Fibroblast of lung (primary cell): Measurements from ENCODE around the gene UBL4B. TPM values are rescaled to one million over a fixed set of nuclear protein-coding genes. Genes with fewer than 3 reads are reported as not detected.

Experiments used
- DNase-seq, 2 donors: peaks; one replicate each; pipeline versions ENCODE4 v3.0.0 to v3.0.0-alpha.2; 2010; ENCODE audit warnings: low read depth in 2 of 2
- H2AFZ ChIP-seq: 2 replicates; pipeline ENCODE4 v1.5.1; 2012; ENCODE audit warnings: low read length, control low read depth, inconsistent platforms
- H3K27ac ChIP-seq: 2 replicates; pipeline ENCODE4 v1.5.1; 2011; ENCODE audit warnings: low read length, control low read depth; ENCODE audit not compliant: insufficient read depth
- H3K27me3 ChIP-seq: 2 replicates; pipeline ENCODE4 v1.5.1; 2011; ENCODE audit warnings: mild to moderate bottlenecking, low read length; ENCODE audit not compliant: control insufficient read depth, insufficient read depth
- H3K36me3 ChIP-seq: 2 replicates; pipeline ENCODE4 v1.5.1; 2011; ENCODE audit warnings: low read length; ENCODE audit not compliant: control insufficient read depth, insufficient read depth
- H3K4me1 ChIP-seq: 2 replicates; pipeline ENCODE4 v1.5.1; 2011; ENCODE audit warnings: low read length; ENCODE audit not compliant: control insufficient read depth, insufficient read depth; ENCODE audit errors: extremely low read depth
- H3K4me2 ChIP-seq: 2 replicates; pipeline ENCODE4 v1.5.1; 2011; ENCODE audit warnings: low read length, control low read depth; ENCODE audit not compliant: insufficient read depth; ENCODE audit errors: extremely low read depth
- H3K4me3 ChIP-seq, 4 experiments: fragments of 200-600 bp in 1 of 4; sonication (generic) in 1 of 4; replicated peaks in 1 of 4; 2 replicates each; pipeline ENCODE4 v1.5.1; 2011 to 2016; ENCODE audit warnings: low read length in 4 of 4, low read depth in 3 of 4, mild to moderate bottlenecking in 3 of 4, control low read depth in 2 of 4, inconsistent platforms in 1 of 4, mixed read lengths in 1 of 4; ENCODE audit not compliant: insufficient read depth in 1 of 4; ENCODE audit errors: control extremely low read depth in 1 of 4
- H3K79me2 ChIP-seq: 2 replicates; pipeline ENCODE4 v1.5.1; 2012; ENCODE audit warnings: mild to moderate bottlenecking, low read length, inconsistent platforms; ENCODE audit not compliant: control insufficient read depth, insufficient read depth
- H3K9ac ChIP-seq: 2 replicates; pipeline ENCODE4 v1.5.1; 2011; ENCODE audit warnings: mild to moderate bottlenecking, low read length, control low read depth; ENCODE audit not compliant: insufficient read depth
- H3K9me3 ChIP-seq: 2 replicates; pipeline ENCODE4 v1.5.1; 2012; ENCODE audit warnings: low read depth, low read length; ENCODE audit not compliant: control insufficient read depth, insufficient read depth
- H4K20me1 ChIP-seq: 2 replicates; pipeline ENCODE4 v1.5.1; 2011; ENCODE audit warnings: low read length; ENCODE audit not compliant: control insufficient read depth, insufficient read depth; ENCODE audit errors: extremely low read depth
- CTCF ChIP-seq, 2 donors: IDR thresholded peaks in 1 of 2; conservative IDR thresholded peaks in 1 of 2; 1 replicate in 1 of 2; 2 replicates in 1 of 2; pipeline ENCODE4 v1.5.1; 2011 to 2012; ENCODE audit warnings: low read length in 2 of 2, control low read depth in 1 of 2, inconsistent platforms in 1 of 2, low read depth in 1 of 2, mild to moderate bottlenecking in 1 of 2
- EZH2 ChIP-seq: IDR thresholded peaks from 2 replicates; pipeline ENCODE4 v1.5.1; 2012; ENCODE audit warnings: low read length, control low read depth, mild to moderate bottlenecking; ENCODE audit errors: missing control alignments
- polyA plus RNA-seq, 2 donors: library from polyadenylated mRNA; depleted of rRNA in 1 of 2; stranded (reverse) in 1 of 2; unstranded in 1 of 2; fragments of >200 nt; gene quantifications; 2 replicates each; pipeline ENCODE4 v1.2.1, GENCODE V29; 2011 to 2012; ENCODE audit warnings: missing spikeins in 1 of 2
- total RNA-seq: library from RNA; depleted of rRNA; stranded (reverse); fragments of >200 nt; gene quantifications from 2 replicates; pipeline ENCODE4 v1.2.1, GENCODE V29; 2014

UBL4B gene
- total and polyA plus RNA-seq, 2 donors (not counting 1 experiment from before 2014, with no cell fraction given): not detected

DNA sequence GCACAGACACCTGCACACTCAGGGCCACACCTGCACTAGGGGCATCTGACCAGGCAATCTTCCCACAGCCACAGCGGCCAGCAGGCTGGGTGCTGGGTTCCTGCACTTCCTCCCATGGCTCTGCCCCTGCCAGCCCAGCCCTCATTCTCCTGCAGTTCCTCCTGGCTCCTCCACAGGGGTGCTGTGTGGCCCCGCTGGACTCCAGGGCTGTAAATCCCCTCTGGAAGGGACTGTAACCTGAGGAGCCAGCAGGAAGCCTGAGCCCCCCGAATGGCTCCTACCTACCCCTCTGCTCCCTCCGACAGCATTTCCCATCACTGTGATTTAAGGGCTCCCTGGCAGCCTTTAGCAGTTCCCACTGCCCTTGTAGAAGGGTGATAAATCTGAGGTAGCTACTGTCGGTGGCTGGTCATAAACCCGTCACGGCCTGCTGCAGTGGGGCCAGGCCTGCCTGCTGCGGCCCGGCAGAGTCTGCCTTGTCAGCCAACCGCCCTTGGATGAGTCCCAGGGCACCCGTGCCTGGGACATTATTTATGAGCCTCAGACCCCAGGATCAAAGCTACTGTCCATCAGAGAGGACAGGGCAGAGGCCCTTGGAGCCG is 8.8 kb downstream of the UBL4B start:
- TF ChIP-seq EZH2 (no peak), CTCF (conservative IDR thresholded peaks at IDR 0.05 in 1 of 2, IDR thresholded peaks at IDR 0.05 in 1 of 2; ENCODE audit: low read depth in 1 of 2, low read length in 2 of 2) (no peak)
- no peak for DNase-seq

DNA sequence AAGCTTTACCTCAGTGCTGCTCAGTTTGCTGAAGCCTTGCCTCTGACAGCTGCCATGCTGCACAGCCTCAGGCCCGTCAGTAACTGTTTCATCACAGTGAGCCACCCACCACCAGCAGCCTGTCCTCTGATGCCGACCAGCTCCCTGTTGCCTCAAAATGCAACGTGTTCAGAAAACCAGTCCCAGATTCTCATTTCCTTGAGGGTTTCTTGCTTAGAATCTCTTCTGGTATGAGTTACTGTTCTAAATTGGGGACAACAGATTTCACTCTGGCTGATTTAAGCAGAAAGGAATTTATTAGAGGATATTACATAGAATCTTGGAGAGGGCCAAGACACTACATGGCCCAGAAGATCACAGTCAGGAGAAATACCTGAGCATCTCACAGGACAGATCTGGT is 11.0 kb downstream of the UBL4B start:
- no peak overlapping the region for H3K27ac ChIP-seq
- no peaks in the 10 kb centered on the region for H4K20me1 ChIP-seq
- no peaks in the 10 kb centered on the region for H3K4me1 ChIP-seq
- H3K79me2 ChIP-seq: no peaks in the 10 kb centered on the region
- no peaks in the 10 kb centered on the region for H3K9me3 ChIP-seq
- H3K9ac ChIP-seq: no peak overlapping the region
- TF ChIP-seq CTCF (conservative IDR thresholded peaks at IDR 0.05 in 1 of 2, IDR thresholded peaks at IDR 0.05 in 1 of 2; ENCODE audit: low read depth in 1 of 2, low read length in 2 of 2) (no peak), EZH2 (no peak)
- no peak overlapping the region for H3K4me2 ChIP-seq
- no peak overlapping the region for H2AFZ ChIP-seq
- DNase-seq: peak in 1 of 2 donors; percentile 24
- no peak overlapping the region for H3K4me3 ChIP-seq
- H3K36me3 ChIP-seq: no peaks in the 10 kb centered on the region
- H3K27me3 ChIP-seq: peaks cover 5% of the 10 kb centered on the region

More for the DNA sequence above, 8.8 kb downstream of the UBL4B start:
- H2AFZ ChIP-seq: no peak overlapping the region
- no peaks in the 10 kb centered on the region for H3K9me3 ChIP-seq
- H3K4me3 ChIP-seq: no peak overlapping the region
- no peak overlapping the region for H3K4me2 ChIP-seq
- H3K27ac ChIP-seq: no peak overlapping the region
- H3K36me3 ChIP-seq: no peaks in the 10 kb centered on the region
- H4K20me1 ChIP-seq: no peaks in the 10 kb centered on the region
- H3K4me1 ChIP-seq: no peaks in the 10 kb centered on the region
- H3K9ac ChIP-seq: no peak overlapping the region
- peaks cover 2% of the 10 kb centered on the region for H3K27me3 ChIP-seq
- no peaks in the 10 kb centered on the region for H3K79me2 ChIP-seq

GRCh38 chr1:110125810-110126209 is 13.6 kb downstream of the UBL4B start:
- H3K36me3 ChIP-seq: no peaks in the 10 kb centered on the region
- no peak overlapping the region for H3K27ac ChIP-seq
- no peak overlapping the region for H3K9ac ChIP-seq
- TF ChIP-seq CTCF (conservative IDR thresholded peaks at IDR 0.05 in 1 of 2, IDR thresholded peaks at IDR 0.05 in 1 of 2; ENCODE audit: low read depth in 1 of 2, low read length in 2 of 2) (no peak), EZH2 (no peak)
- no peak overlapping the region for H3K4me2 ChIP-seq
- H3K4me3 ChIP-seq: no peak overlapping the region
- H3K79me2 ChIP-seq: no peaks in the 10 kb centered on the region
- H4K20me1 ChIP-seq: no peaks in the 10 kb centered on the region
- no peak for DNase-seq
- H2AFZ ChIP-seq: no peak overlapping the region
- H3K9me3 ChIP-seq: no peaks in the 10 kb centered on the region
- H3K4me1 ChIP-seq: no peaks in the 10 kb centered on the region
- H3K27me3 ChIP-seq: peaks cover 26% of the 10 kb centered on the region
